HepG2 (cell line): ENCODE measurements around the gene SAE1. TPM values are rescaled to one million over a fixed set of nuclear protein-coding genes. Genes with fewer than 3 reads are reported as not detected.

Experiments used
- ATAC-seq: fragments of 200-7000 bp; cut with Tn5 transposase; 3 replicates; pipeline ENCODE4 v1.9.1; 2020; ENCODE audit warnings: mild to moderate bottlenecking, moderate library complexity
- BruUV-seq: library from RNA; stranded (reverse); fragments of 400-500 nt; replicated peaks from 2 replicates; lab custom pipeline; 2021; lab: Mats Ljungman, UMichigan
- CTCF ChIA-PET: fragments of 300-600 bp; formaldehyde crosslinking; extraction: SDS; loops from one replicate; lab custom pipeline; 2021; ENCODE audit warnings: low total read pairs, inconsistent platforms, low intra/inter-chr PET ratio; lab: Yijun Ruan, JAX
- POLR2A ChIA-PET: fragments of 350-600 bp; sonication (Branson Sonifier 250); formaldehyde crosslinking; loops from one replicate; lab custom pipeline; 2020; ENCODE audit warnings: antibody characterized with exemption, inconsistent platforms; lab: Yijun Ruan, JAX
- DNase-seq: peaks from one replicate; pipeline ENCODE4 v3.0.0-alpha.2; 2015; ENCODE audit warnings: low spot score
- FAIRE-seq: peaks from 3 replicates; lab custom pipeline; 2011; peaks lifted over from hg19 to GRCh38; lab: Jason Lieb, UNC
- H2AFZ ChIP-seq: one replicate; pipeline ENCODE4 v1.6.1; 2011; ENCODE audit warnings: low read length, inconsistent platforms
- H3K27ac ChIP-seq: fragments of 300-600 bp; 3 replicates; pipeline ENCODE4 v1.8.0; 2011; ENCODE audit warnings: mixed run types, mild to moderate bottlenecking, mixed read lengths, low read length, inconsistent platforms; ENCODE audit not compliant: insufficient read depth; ENCODE audit errors: extremely low read length
- H3K27me3 ChIP-seq, 2 experiments: fragments of 200-600 bp in 1 of 2; 2 replicates in 1 of 2; 3 replicates in 1 of 2; pipeline versions ENCODE4 v1.6.0 to v1.8.0; 2011; ENCODE audit warnings: low read length in 2 of 2, mild to moderate bottlenecking in 2 of 2, moderate library complexity in 2 of 2, inconsistent platforms in 1 of 2; ENCODE audit not compliant: insufficient read depth in 2 of 2, control insufficient read depth in 1 of 2
- H3K36me3 ChIP-seq, 2 experiments: fragments of 200-600 bp in 1 of 2; replicated peaks in 1 of 2; 2 replicates in 1 of 2; 3 replicates in 1 of 2; pipeline versions ENCODE4 v1.5.1 to v1.8.0; 2011; ENCODE audit warnings: low read length in 2 of 2, inconsistent platforms in 1 of 2; ENCODE audit not compliant: insufficient read depth in 2 of 2, control insufficient read depth in 1 of 2
- H3K4me1 ChIP-seq: 2 replicates; pipeline ENCODE4 v1.5.1; 2012; ENCODE audit warnings: low read length, inconsistent platforms; ENCODE audit not compliant: insufficient read depth
- H3K4me2 ChIP-seq: 2 replicates; pipeline ENCODE4 v1.6.0; 2011; ENCODE audit warnings: low read depth, low read length, inconsistent platforms
- H3K4me3 ChIP-seq, 3 experiments: fragments of 200-600 bp in 1 of 3; sonication (generic), shearing (Covaris generic) in 1 of 3; replicated peaks in 1 of 3; 2 replicates each; pipeline ENCODE4 v1.5.1; 2011 to 2016; ENCODE audit warnings: low read length in 3 of 3, inconsistent platforms in 2 of 3, low read depth in 2 of 3, mild to moderate bottlenecking in 2 of 3, control low read depth in 1 of 3, mixed read lengths in 1 of 3; ENCODE audit not compliant: insufficient read depth in 1 of 3
- H3K79me2 ChIP-seq: one replicate; pipeline ENCODE4 v1.6.1; 2011; ENCODE audit warnings: low read length, inconsistent platforms; ENCODE audit not compliant: insufficient read depth
- H3K9ac ChIP-seq: 2 replicates; pipeline ENCODE4 v1.6.0; 2011; ENCODE audit warnings: mild to moderate bottlenecking, low read depth, low read length, inconsistent platforms; ENCODE audit not compliant: insufficient read depth
- H3K9me3 ChIP-seq: 2 replicates; pipeline ENCODE4 v1.5.1; 2012; ENCODE audit warnings: mild to moderate bottlenecking, low read length
- H4K20me1 ChIP-seq: 2 replicates; pipeline ENCODE4 v1.6.0; 2011; ENCODE audit warnings: inconsistent platforms, mild to moderate bottlenecking, low read length, moderate library complexity; ENCODE audit not compliant: insufficient read depth
- AGO2 ChIP-seq: fragments of 200-400 bp; formaldehyde crosslinking; optimal IDR thresholded peaks from 2 replicates; pipeline ENCODE3; 2017; ENCODE audit warnings: mild to moderate bottlenecking, low read depth, low read length, moderate library complexity
- FIP1L1 ChIP-seq: fragments of 200-400 bp; formaldehyde crosslinking; IDR thresholded peaks from 2 replicates; pipeline ENCODE4 v1.6.1; 2018; ENCODE audit warnings: low read depth, mild to moderate bottlenecking, low read length, moderate library complexity, borderline replicate concordance; ENCODE audit not compliant: insufficient read depth
- FOXA1 ChIP-seq, 2 experiments: fragments of 450-650 bp in 1 of 2; sonication (generic) in 1 of 2; formaldehyde crosslinking in 1 of 2; IDR thresholded peaks; 2 replicates each; pipeline versions ENCODE4 v1.4.0 to v1.6.1; 2016 to 2020; ENCODE audit warnings: missing genetic modification reagents in 1 of 2
- KDM3A ChIP-seq: IDR thresholded peaks from 2 replicates; pipeline ENCODE4 v1.6.1; 2018; ENCODE audit warnings: low read depth, missing compliant biosample characterization
- MIER3 ChIP-seq: IDR thresholded peaks from 2 replicates; pipeline ENCODE4 v1.6.1; 2016; ENCODE audit warnings: missing compliant biosample characterization, borderline replicate concordance
- NFKB2 ChIP-seq: sonication (generic); formaldehyde crosslinking; IDR thresholded peaks from 2 replicates; pipeline ENCODE4 v1.4.0; 2020; ENCODE audit warnings: missing genetic modification reagents, borderline replicate concordance
- RBFOX2 ChIP-seq: fragments of 200-400 bp; formaldehyde crosslinking; IDR thresholded peaks from 2 replicates; pipeline ENCODE4 v1.6.1; 2017; ENCODE audit warnings: low read depth, mild to moderate bottlenecking, low read length
- SP1 ChIP-seq, 2 experiments: fragments of 450-650 bp in 1 of 2; sonication (generic) in 1 of 2; formaldehyde crosslinking in 1 of 2; IDR thresholded peaks; 2 replicates each; pipeline versions ENCODE4 v1.4.0 to v1.6.1; 2016 to 2020; ENCODE audit warnings: missing genetic modification reagents in 1 of 2
- ZNF143 ChIP-seq: sonication (generic); formaldehyde crosslinking; IDR thresholded peaks from 2 replicates; pipeline ENCODE4 v1.4.0; 2020; ENCODE audit warnings: missing genetic modification reagents
- ZNF253 ChIP-seq: sonication (generic); formaldehyde crosslinking; IDR thresholded peaks from 2 replicates; pipeline ENCODE4 v1.8.0; 2022; ENCODE audit warnings: mild to moderate bottlenecking, missing genetic modification reagents, borderline replicate concordance
- ZNF335 ChIP-seq: sonication (generic); formaldehyde crosslinking; IDR thresholded peaks from 2 replicates; pipeline ENCODE4 v1.4.0; 2020; ENCODE audit warnings: missing genetic modification reagents
- ZSCAN25 ChIP-seq: sonication (generic); formaldehyde crosslinking; IDR thresholded peaks from 2 replicates; pipeline ENCODE4 v1.8.0; 2022; ENCODE audit warnings: mild to moderate bottlenecking, missing genetic modification reagents
- ZSCAN29 ChIP-seq: sonication (generic); formaldehyde crosslinking; conservative IDR thresholded peaks from 2 replicates; pipeline ENCODE4 v1.4.0; 2020; ENCODE audit warnings: mild to moderate bottlenecking, missing genetic modification reagents
- WGBS: methylation state at CpG from one replicate; pipeline ENCODE4 v1.1.6; 2017; ENCODE audit warnings: low lambda C conversion rate; 5-methylcytosine and 5-hydroxymethylcytosine counted together
- in situ Hi-C: cut with HindIII; loops from 2 replicates; pipeline ENCODE4 v1.10.0; 2017; ENCODE audit warnings: low pct_unique_long_range_greater_than_20kb; ENCODE audit not compliant: extremely low pct_ligation_motif_present
- intact Hi-C: fragments of 100-400 bp; cut with micrococcal nuclease; formaldehyde crosslinking; loops from one replicate; pipeline ENCODE4 v1.10.0; 2022; ENCODE audit not compliant: unreplicated experiment
- polyA plus RNA-seq, 8 experiments: library from polyadenylated mRNA; depleted of rRNA in 3 of 8; stranded (reverse) in 7 of 8; unstranded in 1 of 8; fragments of >200 nt; fragmentation: Illumina TruSeq in 4 of 8; extraction: Trizol in 4 of 8; gene quantifications; 2 replicates each; pipeline versions ENCODE4 v1.2.1 to v1.2.3, GENCODE V29; 2011 to 2016; ENCODE audit warnings: low read depth in 4 of 8, missing spikeins in 1 of 8, mixed read lengths in 1 of 8; ENCODE audit not compliant: insufficient read depth in 1 of 8
- total RNA-seq, 5 experiments: library from RNA; depleted of rRNA; stranded (reverse); fragments of >200 nt; fragmentation: Illumina TruSeq; extraction: Trizol; gene quantifications; 2 replicates each; pipeline ENCODE4 v1.2.3, GENCODE V29; 2016; ENCODE audit warnings: low read depth in 1 of 5
- TF ChIP-seq, protein P1 (sequence below): sonication (generic); formaldehyde crosslinking; IDR thresholded peaks from 2 replicates; pipeline ENCODE4 v1.9.0; 2022; ENCODE audit warnings: low read depth, missing genetic modification reagents
- TF ChIP-seq, protein P2 (sequence below): sonication (generic); formaldehyde crosslinking; conservative IDR thresholded peaks from 2 replicates; pipeline ENCODE4 v1.5.0; 2020; ENCODE audit warnings: missing genetic modification reagents

Gene SAE1
- total and polyA plus RNA-seq, 2 of the 13 experiments (the other 11 are each of a cell fraction or from before 2014, with no cell fraction given) = 87.6 to 197 TPM

DNA sequence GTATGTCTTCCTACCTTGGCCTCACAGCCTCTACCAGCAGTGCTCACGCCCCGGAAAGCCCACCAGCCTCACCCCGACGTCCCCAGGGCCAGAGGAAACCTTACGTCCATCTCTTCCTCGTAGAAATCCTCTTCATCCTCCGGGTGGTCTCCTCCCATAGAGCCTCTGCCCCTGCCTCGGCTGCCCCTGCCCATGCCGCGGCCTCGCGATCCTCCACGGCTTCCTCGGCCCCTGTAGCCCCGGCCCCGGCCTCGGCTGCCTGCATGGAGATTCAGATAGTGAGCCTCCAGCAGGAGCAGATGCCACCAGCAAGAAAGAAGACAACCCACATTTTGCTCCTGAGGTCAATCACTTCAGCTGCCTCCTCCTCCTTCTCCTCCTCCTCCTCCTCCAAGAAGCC lies 44.4 kb upstream of the SAE1 start:
- in situ Hi-C loops = no loop called here
- TF ChIP-seq RBFOX2 = 0 out of 2 replicates have a peak, but pooled peaks have one; percentile 28
- TF ChIP-seq FIP1L1 = no peak
- TF ChIP-seq, protein P1, sequence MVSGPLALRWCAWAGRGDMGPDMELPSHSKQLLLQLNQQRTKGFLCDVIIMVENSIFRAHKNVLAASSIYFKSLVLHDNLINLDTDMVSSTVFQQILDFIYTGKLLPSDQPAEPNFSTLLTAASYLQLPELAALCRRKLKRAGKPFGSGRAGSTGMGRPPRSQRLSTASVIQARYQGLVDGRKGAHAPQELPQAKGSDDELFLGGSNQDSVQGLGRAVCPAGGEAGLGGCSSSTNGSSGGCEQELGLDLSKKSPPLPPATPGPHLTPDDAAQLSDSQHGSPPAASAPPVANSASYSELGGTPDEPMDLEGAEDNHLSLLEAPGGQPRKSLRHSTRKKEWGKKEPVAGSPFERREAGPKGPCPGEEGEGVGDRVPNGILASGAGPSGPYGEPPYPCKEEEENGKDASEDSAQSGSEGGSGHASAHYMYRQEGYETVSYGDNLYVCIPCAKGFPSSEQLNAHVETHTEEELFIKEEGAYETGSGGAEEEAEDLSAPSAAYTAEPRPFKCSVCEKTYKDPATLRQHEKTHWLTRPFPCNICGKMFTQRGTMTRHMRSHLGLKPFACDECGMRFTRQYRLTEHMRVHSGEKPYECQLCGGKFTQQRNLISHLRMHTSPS (CRISPR knock-in tag) = no peak
- no peak for TF ChIP-seq ZNF143 (CRISPR knock-in tag)
- peak; percentile 59 for TF ChIP-seq AGO2

DNA sequence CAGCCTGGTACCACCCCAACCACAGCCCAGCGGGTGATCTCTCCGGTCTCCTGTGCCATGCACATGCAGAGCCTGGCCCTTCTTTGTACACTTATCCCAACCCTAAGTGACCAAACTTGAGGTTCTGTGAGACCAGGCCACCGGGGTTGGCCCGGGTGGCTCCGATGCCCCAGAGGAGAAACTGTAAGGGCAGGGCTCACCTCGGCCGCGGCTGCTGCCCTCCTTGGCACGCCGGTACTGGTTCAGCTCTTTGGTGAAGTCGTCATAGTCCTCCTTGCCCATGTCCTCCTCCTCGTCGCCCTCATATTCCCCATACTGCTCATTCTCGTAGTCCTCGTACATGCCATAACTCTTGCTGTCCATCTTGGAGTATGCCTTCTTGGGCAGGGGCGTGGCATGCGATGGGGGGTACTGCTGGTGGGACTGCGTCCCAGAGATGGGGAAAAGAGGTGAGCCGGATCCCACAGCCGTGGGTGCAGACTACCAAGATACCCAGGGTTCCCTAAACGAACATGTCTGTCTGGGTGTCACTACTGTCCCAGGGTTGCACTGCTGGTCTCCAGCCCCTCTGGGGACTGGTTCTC lies 40.8 kb upstream of the SAE1 start:
- ChIA-PET POLR2A (interaction anchor here (11.1 kb wide), 1 partner anchor 21 kb away, joined by 456 read pairs; the partner anchor contains the start of gene ZC3H4), CTCF (no interaction called here)
- Histone ChIP-seq H3K4me1 (peaks cover 14% of the 10 kb centered on the region), H3K4me2 (no peak overlapping the region), H3K79me2 (peaks cover 6% of the 10 kb centered on the region), H3K4me3 (no peak overlapping the region), H4K20me1 (no peaks in the 10 kb centered on the region), H3K9me3 (no peaks in the 10 kb centered on the region), H2AFZ (no peak overlapping the region), H3K27me3 (no peaks in the 10 kb centered on the region), H3K36me3 (peaks cover 14 to 70% of the 10 kb centered on the region in 2 experiments), H3K27ac (no peak overlapping the region), H3K9ac (no peak overlapping the region)
- DNase-seq = no peak
- intact Hi-C loops = no loop called here
- WGBS = 98% methylated on average over 17 of the region's 21 CpGs
- in situ Hi-C loops = no loop called here
- BruUV-seq = no TSS peak
- no peak; the same call in 2 of the 3 replicates for ATAC-seq
- FAIRE-seq = no peak
- TF ChIP-seq NFKB2 (CRISPR knock-in tag) (no peak), ZSCAN29 (CRISPR knock-in tag) (no peak), KDM3A (CRISPR knock-in tag) (no peak), ZNF335 (CRISPR knock-in tag) (no peak), FOXA1 (IDR thresholded peaks at IDR 0.05) (no peak), FOXA1 (CRISPR knock-in tag; IDR thresholded peaks at IDR 0.05) (no peak), ZNF253 (no peak), ZSCAN25 (CRISPR knock-in tag) (no peak), MIER3 (CRISPR knock-in tag) (no peak), SP1 (IDR thresholded peaks at IDR 0.05) (no peak), SP1 (CRISPR knock-in tag; IDR thresholded peaks at IDR 0.05) (no peak)
- TF ChIP-seq, protein P2, sequence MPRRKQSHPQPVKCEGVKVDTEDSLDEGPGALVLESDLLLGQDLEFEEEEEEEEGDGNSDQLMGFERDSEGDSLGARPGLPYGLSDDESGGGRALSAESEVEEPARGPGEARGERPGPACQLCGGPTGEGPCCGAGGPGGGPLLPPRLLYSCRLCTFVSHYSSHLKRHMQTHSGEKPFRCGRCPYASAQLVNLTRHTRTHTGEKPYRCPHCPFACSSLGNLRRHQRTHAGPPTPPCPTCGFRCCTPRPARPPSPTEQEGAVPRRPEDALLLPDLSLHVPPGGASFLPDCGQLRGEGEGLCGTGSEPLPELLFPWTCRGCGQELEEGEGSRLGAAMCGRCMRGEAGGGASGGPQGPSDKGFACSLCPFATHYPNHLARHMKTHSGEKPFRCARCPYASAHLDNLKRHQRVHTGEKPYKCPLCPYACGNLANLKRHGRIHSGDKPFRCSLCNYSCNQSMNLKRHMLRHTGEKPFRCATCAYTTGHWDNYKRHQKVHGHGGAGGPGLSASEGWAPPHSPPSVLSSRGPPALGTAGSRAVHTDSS = no peak

More for the DNA sequence above, 44.4 kb upstream of the SAE1 start:
- ATAC-seq (no peak), FAIRE-seq (no peak), DNase-seq (no peak)
- POLR2A ChIA-PET = interaction anchor here (1.6 kb wide), 1 partner anchor 9 kb away, joined by 3 read pairs; no protein-coding TSS in a partner anchor
- Histone ChIP-seq H3K27ac (no peak overlapping the region), H3K27me3 (no peaks in the 10 kb centered on the region), H4K20me1 (no peaks in the 10 kb centered on the region), H2AFZ (no peak overlapping the region), H3K9ac (no peak overlapping the region), H3K4me1 (no peaks in the 10 kb centered on the region), H3K4me2 (no peak overlapping the region), H3K4me3 (no peak overlapping the region), H3K9me3 (no peaks in the 10 kb centered on the region), H3K79me2 (no peaks in the 10 kb centered on the region), H3K36me3 (peaks cover 17 to 80% of the 10 kb centered on the region in 2 experiments)
- no TSS peak for BruUV-seq
- WGBS = 98% methylated on average over 17 of the region's 17 CpGs
- CTCF ChIA-PET = no interaction called here
- intact Hi-C loops = no loop called here
